Ishikawa (cell line): ENCODE measurements around the gene MAP3K15.
A peak's percentile ranks its signal among the peaks of the same experiment; 100 is the strongest.

Experiments
- CEBPB ChIP-seq: IDR thresholded peaks from 2 replicates; pipeline ENCODE4 v1.6.1; 2012
- CREB1 ChIP-seq: IDR thresholded peaks from 2 replicates; pipeline ENCODE4 v1.6.1; 2012; ENCODE audit warnings: low read depth
- EGR1 ChIP-seq: IDR thresholded peaks from 2 replicates; pipeline ENCODE4 v1.6.1; 2012
- EP300 ChIP-seq: IDR thresholded peaks from 2 replicates; pipeline ENCODE4 v1.6.1; 2012; ENCODE audit warnings: borderline replicate concordance
- FOXM1 ChIP-seq: IDR thresholded peaks from 2 replicates; pipeline ENCODE4 v1.6.1; 2012; ENCODE audit warnings: low read depth, borderline replicate concordance
- MAX ChIP-seq: IDR thresholded peaks from 2 replicates; pipeline ENCODE4 v1.6.1; 2012
- NFIC ChIP-seq: IDR thresholded peaks from 2 replicates; pipeline ENCODE4 v1.6.1; 2012
- RAD21 ChIP-seq: IDR thresholded peaks from 2 replicates; pipeline ENCODE4 v1.6.1; 2012; ENCODE audit warnings: low read depth
- REST ChIP-seq: IDR thresholded peaks from 2 replicates; pipeline ENCODE4 v1.6.1; 2012; ENCODE audit warnings: low read depth, mild to moderate bottlenecking
- TAF1 ChIP-seq: IDR thresholded peaks from 2 replicates; pipeline ENCODE4 v1.6.1; 2012; ENCODE audit warnings: low read depth, mild to moderate bottlenecking
- TCF12 ChIP-seq: IDR thresholded peaks from 2 replicates; pipeline ENCODE4 v1.6.1; 2012; ENCODE audit warnings: low read depth
- TEAD4 ChIP-seq: IDR thresholded peaks from 2 replicates; pipeline ENCODE4 v1.6.1; 2012
- USF1 ChIP-seq: IDR thresholded peaks from 2 replicates; pipeline ENCODE4 v1.6.1; 2012
- YY1 ChIP-seq: IDR thresholded peaks from 2 replicates; pipeline ENCODE4 v1.6.1; 2012; ENCODE audit warnings: low read depth
- ZBTB7A ChIP-seq: IDR thresholded peaks from 2 replicates; pipeline ENCODE4 v1.6.1; 2012; ENCODE audit warnings: low read depth

Gene MAP3K15

GRCh38 chrX:19372547-19373331 is 142.6 kb downstream of the MAP3K15 start:
- TF ChIP-seq TCF12 (no peak), TAF1 (no peak), EGR1 (no peak), CREB1 (no peak), TEAD4 (no peak), RAD21 (no peak), FOXM1 (no peak), EP300 (no peak), MAX (no peak), ZBTB7A (no peak), YY1 (no peak), NFIC (no peak), USF1 (no peak), CEBPB (no peak), REST (no peak)

GRCh38 chrX:19372170-19372546 is 143.2 kb downstream of the MAP3K15 start:
- TF ChIP-seq USF1 (no peak), YY1 (no peak), RAD21 (peak; percentile 70), EGR1 (no peak), CEBPB (no peak), TEAD4 (no peak), FOXM1 (no peak)

GRCh38 chrX:19370061-19370460 is 145.2 kb downstream of the MAP3K15 start:
- no peak for TF ChIP-seq USF1
- no peak for TF ChIP-seq YY1
- TF ChIP-seq FOXM1: no peak
- no peak for TF ChIP-seq NFIC
- TF ChIP-seq REST: no peak
- TF ChIP-seq TAF1: no peak
- TF ChIP-seq EGR1: no peak
- no peak for TF ChIP-seq TCF12
- no peak for TF ChIP-seq TEAD4
- TF ChIP-seq ZBTB7A: no peak
- no peak for TF ChIP-seq RAD21
- TF ChIP-seq CREB1: no peak

- TF ChIP-seq EP300: no peak
- TF ChIP-seq TAF1: no peak
- TF ChIP-seq ZBTB7A: no peak
- no peak for TF ChIP-seq TCF12
These were observed 146.7 kb downstream of the MAP3K15 start for GRCh38 chrX:19368576-19368975.

- no peak for TF ChIP-seq REST
- no peak for TF ChIP-seq NFIC
- no peak for TF ChIP-seq TEAD4
- no peak for TF ChIP-seq EP300
- no peak for TF ChIP-seq TCF12
- TF ChIP-seq MAX: no peak
- no peak for TF ChIP-seq EGR1
- no peak for TF ChIP-seq YY1
- no peak for TF ChIP-seq CEBPB
- no peak for TF ChIP-seq USF1
- TF ChIP-seq RAD21: no peak
These were observed 153.6 kb downstream of the MAP3K15 start for GRCh38 chrX:19361701-19362100.
